Mucosa of rectum (tissue), 2 donors: ENCODE results near the gene JAM3.
"Not testable (repeated sequence)": the region's sequence is repeated elsewhere in the genome, so short reads cannot be mapped to it uniquely, and the experiment has no call there.

Experiments
- H3K27ac ChIP-seq, 2 donors: one replicate each; pipeline ENCODE4 v1.7.0; 2013; ENCODE audit warnings: inconsistent platforms in 2 of 2, low read depth in 2 of 2, low read length in 2 of 2
- H3K27me3 ChIP-seq, 2 donors: one replicate each; pipeline ENCODE4 v1.7.0; 2013; ENCODE audit warnings: low read length in 2 of 2; ENCODE audit not compliant: control insufficient read depth in 2 of 2, insufficient read depth in 2 of 2
- H3K36me3 ChIP-seq, 2 donors: one replicate each; pipeline ENCODE4 v1.7.0; 2013; ENCODE audit warnings: low read length in 2 of 2; ENCODE audit not compliant: control insufficient read depth in 2 of 2, insufficient read depth in 2 of 2
- H3K4me1 ChIP-seq, 2 donors: one replicate each; pipeline ENCODE4 v1.7.0; 2013; ENCODE audit warnings: low read length in 2 of 2, mild to moderate bottlenecking in 1 of 2; ENCODE audit not compliant: control insufficient read depth in 2 of 2, insufficient read depth in 2 of 2
- H3K4me3 ChIP-seq, 2 donors: one replicate each; pipeline ENCODE4 v1.7.0; 2013; ENCODE audit warnings: low read length in 2 of 2
- H3K9ac ChIP-seq, 2 donors: one replicate each; pipeline ENCODE4 v1.7.0; 2013; ENCODE audit warnings: low read length in 2 of 2, low read depth in 1 of 2, mild to moderate bottlenecking in 1 of 2
- H3K9me3 ChIP-seq, 2 donors: one replicate each; pipeline ENCODE4 v1.7.0; 2013; ENCODE audit warnings: low read length in 2 of 2; ENCODE audit not compliant: control insufficient read depth in 2 of 2
- donor health status: healthy.
- donor health status: Normal muscosa, but diverticular disease.

JAM3 gene

GRCh38 chr11:134074346-134074745, 5.5 kb downstream of the JAM3 start:
- Histone ChIP-seq H3K4me1 (peaks cover 0 to 5% of the 10 kb centered on the region in 2 donors), H3K36me3 (no peaks in the 10 kb centered on the region), H3K27ac (no peak overlapping the region), H3K9ac (no peak overlapping the region), H3K27me3 (peaks cover 0 to 8% of the 10 kb centered on the region in 2 donors), H3K9me3 (no peaks in the 10 kb centered on the region), H3K4me3 (no peak overlapping the region)

- no peaks in the 10 kb centered on the region for H3K36me3 ChIP-seq
- H3K9me3 ChIP-seq = no peaks in the 10 kb centered on the region
- H3K27ac ChIP-seq = no peak overlapping the region
- H3K4me3 ChIP-seq = no peak overlapping the region
- peaks cover 0 to 8% of the 10 kb centered on the region in 2 donors for H3K27me3 ChIP-seq
- peaks cover 0 to 5% of the 10 kb centered on the region in 2 donors for H3K4me1 ChIP-seq
- H3K9ac ChIP-seq = no peak overlapping the region
Measured at GRCh38 chr11:134074766-134075165, 5.9 kb downstream of the JAM3 start.

GRCh38 chr11:134079317-134079716, 10.4 kb downstream of the JAM3 start:
- no peak overlapping the region for H3K9ac ChIP-seq
- no peaks in the 10 kb centered on the region for H3K27me3 ChIP-seq
- no peak overlapping the region for H3K4me3 ChIP-seq
- H3K27ac ChIP-seq = no peak overlapping the region
- no peaks in the 10 kb centered on the region for H3K9me3 ChIP-seq
- no peaks in the 10 kb centered on the region for H3K36me3 ChIP-seq
- no peaks in the 10 kb centered on the region for H3K4me1 ChIP-seq

GRCh38 chr11:134081258-134081657, 12.4 kb downstream of the JAM3 start:
- H3K27me3 ChIP-seq, H3K4me1 ChIP-seq, H3K9ac ChIP-seq, H3K36me3 ChIP-seq, H3K9me3 ChIP-seq, H3K27ac ChIP-seq, H3K4me3 ChIP-seq: not testable (repeated sequence)

GRCh38 chr11:134082990-134083389, 14.1 kb downstream of the JAM3 start:
- Histone ChIP-seq H3K9me3 (no peaks in the 10 kb centered on the region), H3K4me1 (no peaks in the 10 kb centered on the region), H3K36me3 (no peaks in the 10 kb centered on the region), H3K27me3 (no peaks in the 10 kb centered on the region), H3K9ac (no peak overlapping the region), H3K4me3 (no peak overlapping the region), H3K27ac (no peak overlapping the region)

- no peak overlapping the region for H3K4me3 ChIP-seq
- H3K27ac ChIP-seq = no peak overlapping the region
- H3K4me1 ChIP-seq = no peaks in the 10 kb centered on the region
- H3K27me3 ChIP-seq = no peaks in the 10 kb centered on the region
- no peaks in the 10 kb centered on the region for H3K36me3 ChIP-seq
- H3K9ac ChIP-seq = no peak overlapping the region
- no peaks in the 10 kb centered on the region for H3K9me3 ChIP-seq
Measured at GRCh38 chr11:134086376-134086775, 17.5 kb downstream of the JAM3 start.

GRCh38 chr11:134092006-134092405, 23.1 kb downstream of the JAM3 start:
- not testable (repeated sequence) for H3K27ac ChIP-seq, H3K36me3 ChIP-seq, H3K4me1 ChIP-seq, H3K9me3 ChIP-seq, H3K4me3 ChIP-seq, H3K9ac ChIP-seq, H3K27me3 ChIP-seq

GRCh38 chr11:134097166-134097565, 28.3 kb downstream of the JAM3 start:
- Histone ChIP-seq H3K36me3 (no peaks in the 10 kb centered on the region), H3K4me3 (no peak overlapping the region), H3K9me3 (no peaks in the 10 kb centered on the region), H3K27me3 (no peaks in the 10 kb centered on the region), H3K4me1 (no peaks in the 10 kb centered on the region), H3K27ac (no peak overlapping the region), H3K9ac (no peak overlapping the region)

GRCh38 chr11:134098566-134099184, 29.8 kb downstream of the JAM3 start:
- Histone ChIP-seq H3K27ac (no peak overlapping the region), H3K36me3 (no peaks in the 10 kb centered on the region), H3K4me3 (no peak overlapping the region), H3K9ac (no peak overlapping the region), H3K4me1 (no peaks in the 10 kb centered on the region), H3K27me3 (no peaks in the 10 kb centered on the region), H3K9me3 (no peaks in the 10 kb centered on the region)

GRCh38 chr11:134100171-134100570, 31.3 kb downstream of the JAM3 start:
- no peaks in the 10 kb centered on the region for H3K36me3 ChIP-seq
- H3K4me3 ChIP-seq = no peak overlapping the region
- no peaks in the 10 kb centered on the region for H3K4me1 ChIP-seq
- no peak overlapping the region for H3K9ac ChIP-seq
- H3K27me3 ChIP-seq = no peaks in the 10 kb centered on the region
- no peak overlapping the region for H3K27ac ChIP-seq
- no peaks in the 10 kb centered on the region for H3K9me3 ChIP-seq

GRCh38 chr11:134101282-134101681, 32.4 kb downstream of the JAM3 start:
- Histone ChIP-seq H3K9ac (no peak overlapping the region), H3K4me3 (no peak overlapping the region), H3K27me3 (no peaks in the 10 kb centered on the region), H3K9me3 (no peaks in the 10 kb centered on the region), H3K4me1 (no peaks in the 10 kb centered on the region), H3K27ac (no peak overlapping the region), H3K36me3 (no peaks in the 10 kb centered on the region)
